Measurements from ENCODE around the gene NPAP1.
"Not testable (repeated sequence)": the region's sequence is repeated elsewhere in the genome, so short reads cannot be mapped to it uniquely, and the experiment has no call there.

GRCh38 chr15:24682905-24683304, 7.3 kb downstream of the NPAP1 start:
- not testable (repeated sequence) for TF ChIP-seq CTCF (IDR thresholded peaks at IDR 0.05); ZFX (IDR thresholded peaks at IDR 0.05; ENCODE audit: borderline replicate concordance)

Data from 22Rv1 (cell line).